H9 (cell line): ENCODE data around the gene ZCCHC7. TPM values are rescaled to one million over a fixed set of nuclear protein-coding genes. Genes with fewer than 3 reads are reported as not detected.

Experiments
- DNase-seq: peaks from one replicate; pipeline ENCODE4 v3.0.0-alpha.2; 2017
- H2AFZ ChIP-seq: one replicate; pipeline ENCODE4 v1.6.1; 2013; ENCODE audit warnings: mild to moderate bottlenecking, low read length, control low read depth, moderate library complexity
- H2AK5ac ChIP-seq: 2 replicates; pipeline ENCODE4 v1.6.1; 2013; ENCODE audit warnings: low read length, control low read depth, mixed read lengths; ENCODE audit not compliant: insufficient read length
- H2BK120ac ChIP-seq: one replicate; pipeline ENCODE4 v1.6.1; 2013; ENCODE audit warnings: low read depth, mild to moderate bottlenecking, low read length, control low read depth, inconsistent platforms; ENCODE audit not compliant: poor library complexity, severe bottlenecking
- H2BK12ac ChIP-seq: 2 replicates; pipeline ENCODE4 v1.6.1; 2013; ENCODE audit warnings: low read length, control low read depth, mixed read lengths, low read depth; ENCODE audit not compliant: insufficient read length
- H2BK15ac ChIP-seq: 2 replicates; pipeline ENCODE4 v1.6.1; 2013; ENCODE audit warnings: low read depth, low read length, control low read depth
- H2BK20ac ChIP-seq: one replicate; pipeline ENCODE4 v1.6.1; 2013; ENCODE audit warnings: low read depth, mild to moderate bottlenecking, low read length, control low read depth, inconsistent platforms; ENCODE audit not compliant: poor library complexity, severe bottlenecking
- H2BK5ac ChIP-seq: 2 replicates; pipeline ENCODE4 v1.6.1; 2013; ENCODE audit warnings: low read length, control low read depth, mixed read lengths; ENCODE audit not compliant: insufficient read length
- H3K14ac ChIP-seq: 2 replicates; pipeline ENCODE4 v1.6.1; 2013; ENCODE audit warnings: low read length, control low read depth; ENCODE audit not compliant: insufficient read depth
- H3K18ac ChIP-seq: 2 replicates; pipeline ENCODE4 v1.6.1; 2013; ENCODE audit warnings: low read depth, mild to moderate bottlenecking, mixed read lengths, low read length, control low read depth; ENCODE audit not compliant: insufficient read length
- H3K23ac ChIP-seq: 2 replicates; pipeline ENCODE4 v1.6.1; 2013; ENCODE audit warnings: low read length, control low read depth, mixed read lengths, low read depth; ENCODE audit not compliant: insufficient read length
- H3K23me2 ChIP-seq: 2 replicates; pipeline ENCODE4 v1.6.1; 2013; ENCODE audit warnings: low read depth, mild to moderate bottlenecking, mixed read lengths, low read length, control low read depth; ENCODE audit not compliant: insufficient read length, poor library complexity, severe bottlenecking
- H3K27ac ChIP-seq: 2 replicates; pipeline ENCODE4 v1.5.1; 2013; ENCODE audit warnings: low read length, control low read depth, mixed read lengths, low read depth; ENCODE audit not compliant: insufficient read length
- H3K27me3 ChIP-seq: 2 replicates; pipeline ENCODE4 v1.6.1; 2013; ENCODE audit warnings: low read length, control low read depth, inconsistent platforms; ENCODE audit not compliant: insufficient read depth
- H3K4ac ChIP-seq: 2 replicates; pipeline ENCODE4 v1.6.1; 2013; ENCODE audit warnings: low read depth, mild to moderate bottlenecking, control low read depth, inconsistent platforms, low read length, moderate library complexity
- H3K4me1 ChIP-seq: 2 replicates; pipeline ENCODE4 v1.6.1; 2013; ENCODE audit warnings: low read length, control low read depth, inconsistent platforms; ENCODE audit not compliant: insufficient read depth
- H3K4me2 ChIP-seq: 2 replicates; pipeline ENCODE4 v1.6.1; 2013; ENCODE audit warnings: low read length, control low read depth, mixed read lengths; ENCODE audit not compliant: insufficient read length, insufficient read depth
- H3K56ac ChIP-seq: 2 replicates; pipeline ENCODE4 v1.6.1; 2013; ENCODE audit warnings: low read depth, mild to moderate bottlenecking, mixed read lengths, low read length, control low read depth; ENCODE audit not compliant: insufficient read length
- H3K79me1 ChIP-seq: 2 replicates; pipeline ENCODE4 v1.6.1; 2013; ENCODE audit warnings: low read depth, mild to moderate bottlenecking, moderate library complexity, low read length, control low read depth, inconsistent platforms; ENCODE audit not compliant: insufficient read depth, poor library complexity, severe bottlenecking
- H3K79me2 ChIP-seq: 2 replicates; pipeline ENCODE4 v1.6.1; 2013; ENCODE audit warnings: low read length, control low read depth, inconsistent platforms; ENCODE audit not compliant: insufficient read depth
- H3K9ac ChIP-seq: 2 replicates; pipeline ENCODE4 v1.6.1; 2013; ENCODE audit warnings: low read length, control low read depth, mixed read lengths; ENCODE audit not compliant: insufficient read length; ENCODE audit errors: extremely low read depth
- H3K9me3 ChIP-seq: one replicate; pipeline ENCODE4 v1.6.1; 2013; ENCODE audit warnings: low read depth, low read length, inconsistent platforms; ENCODE audit not compliant: control insufficient read depth
- H3T11ph ChIP-seq: one replicate; pipeline ENCODE4 v1.6.1; 2013; ENCODE audit warnings: mild to moderate bottlenecking, low read length, control low read depth, inconsistent platforms
- H4K20me1 ChIP-seq: one replicate; pipeline ENCODE4 v1.6.1; 2013; ENCODE audit not compliant: control insufficient read depth, insufficient read length, insufficient read depth
- H4K5ac ChIP-seq: 2 replicates; pipeline ENCODE4 v1.6.1; 2013; ENCODE audit warnings: low read depth, mild to moderate bottlenecking, mixed read lengths, low read length, control low read depth; ENCODE audit not compliant: insufficient read length
- H4K8ac ChIP-seq: replicated peaks from 2 replicates; pipeline ENCODE4 v1.6.1; 2013; ENCODE audit warnings: low read length, control low read depth, mixed read lengths, low read depth; ENCODE audit not compliant: insufficient read length
- H4K91ac ChIP-seq: 2 replicates; pipeline ENCODE4 v1.6.1; 2013; ENCODE audit warnings: low read depth, mild to moderate bottlenecking, moderate library complexity, mixed read lengths, low read length, control low read depth; ENCODE audit not compliant: insufficient read length
- H3K27ac Mint-ChIP-seq, 3 experiments: 2 replicates in 2 of 3; 3 replicates in 1 of 3; pipeline ENCODE4 v1.8.0; 2020 to 2021; ENCODE audit warnings: mixed read lengths in 3 of 3, mild to moderate bottlenecking in 1 of 3, moderate library complexity in 1 of 3
- H3K27me3 Mint-ChIP-seq: 2 replicates; pipeline ENCODE4 v1.8.0; 2021; ENCODE audit warnings: low read depth, mild to moderate bottlenecking, moderate library complexity, mixed read lengths
- H3K36me3 Mint-ChIP-seq, 3 experiments: 2 replicates in 2 of 3; 3 replicates in 1 of 3; pipeline ENCODE4 v1.8.0; 2020 to 2021; ENCODE audit warnings: low read depth in 3 of 3, mixed read lengths in 3 of 3; ENCODE audit not compliant: insufficient read depth in 1 of 3
- H3K4me1 Mint-ChIP-seq, 2 experiments: 2 replicates each; pipeline ENCODE4 v1.8.0; 2020; ENCODE audit warnings: mixed read lengths in 2 of 2
- H3K4me3 Mint-ChIP-seq, 2 experiments: 2 replicates in 1 of 2; 3 replicates in 1 of 2; pipeline ENCODE4 v1.8.0; 2020 to 2021; ENCODE audit warnings: mild to moderate bottlenecking in 2 of 2, mixed read lengths in 2 of 2, moderate library complexity in 1 of 2
- H3K9me3 Mint-ChIP-seq, 2 experiments: 2 replicates in 1 of 2; 3 replicates in 1 of 2; pipeline ENCODE4 v1.8.0; 2020; ENCODE audit warnings: mild to moderate bottlenecking in 2 of 2, mixed read lengths in 2 of 2, moderate library complexity in 1 of 2
- CTCF ChIP-seq: fragments of 200-600 bp; sonication (generic); conservative IDR thresholded peaks from 3 replicates; pipeline ENCODE4 v1.8.0; 2021; ENCODE audit warnings: antibody characterized with exemption, mild to moderate bottlenecking
- WGBS: extraction: QIAGEN DNeasy Blood & Tissue Kit; methylation state at CpG from one replicate; pipeline ENCODE4 v1.1.7; 2013; ENCODE audit warnings: missing lambda C conversion rate, low lambda C conversion rate, mixed read lengths; ENCODE audit not compliant: insufficient read length; ENCODE audit errors: extremely low coverage; 5-methylcytosine and 5-hydroxymethylcytosine counted together
- total RNA-seq: library from RNA; stranded (reverse); gene quantifications from 2 replicates; pipeline ENCODE4 v1.2.1, GENCODE V29; 2021

Gene ZCCHC7
- total RNA-seq, 1 experiment from 2014 or later = 20.3 TPM

- Histone ChIP-seq H3K79me2 (no peaks in the 10 kb centered on the region), H2BK5ac (no peak overlapping the region), H3K4me1 (peaks cover 2% of the 10 kb centered on the region; the same call in 1 of the 2 replicates), H2AFZ (no peak overlapping the region), H2BK120ac (no peak overlapping the region), H4K8ac (no peak overlapping the region), H2AK5ac (no peak overlapping the region), H3K18ac (no peak overlapping the region), H3K9ac (no peak overlapping the region), H3K56ac (no peak overlapping the region), H3K4me2 (no peak overlapping the region), H3K23ac (no peak overlapping the region), H2BK15ac (no peak overlapping the region), H2BK12ac (no peak overlapping the region), H4K5ac (no peak overlapping the region), H3K79me1 (no peaks in the 10 kb centered on the region), H3K4ac (no peak overlapping the region), H3K23me2 (no peaks in the 10 kb centered on the region), H3T11ph (no peak overlapping the region), H3K9me3 (no peaks in the 10 kb centered on the region), H3K27me3 (no peaks in the 10 kb centered on the region), H4K91ac (no peak overlapping the region), H2BK20ac (no peak overlapping the region), H3K27ac (no peak overlapping the region), H3K14ac (no peak overlapping the region), H4K20me1 (no peaks in the 10 kb centered on the region)
- Mint-ChIP-seq H3K36me3 (peaks cover 0 to 6% (median 4%) of the 10 kb centered on the region in 3 experiments; a peak in 3 of 7 replicates), H3K27me3 (no peaks in the 10 kb centered on the region), H3K4me1 (peaks cover 14 to 18% of the 10 kb centered on the region in 2 experiments), H3K4me3 (no peak overlapping the region), H3K27ac (no peak overlapping the region), H3K9me3 (no peaks in the 10 kb centered on the region)
- DNase-seq = no peak
- TF ChIP-seq CTCF = no peak
- no CpG with 5 or more reads among the region's 4 CpGs for WGBS
Measured at GRCh38 chr9:37229882-37230482, 109.6 kb downstream of the ZCCHC7 start.
